H1 (cell line): ENCODE data around the gene ZNF132. TPM values are rescaled to one million over a fixed set of nuclear protein-coding genes. Genes with fewer than 3 reads are reported as not detected.
A peak's percentile ranks its signal among the peaks of the same experiment; 100 is the strongest.

ENCODE experiments used
- CTCF ChIA-PET: fragments of 300-600 bp; sonication (Branson Sonifier 250); formaldehyde crosslinking; loops from one replicate; lab custom pipeline; 2021; ENCODE audit not compliant: partially characterized antibody; lab: Charles Lee
- POLR2A ChIA-PET: fragments of 300-600 bp; sonication (Branson Sonifier 250); formaldehyde crosslinking; loops from one replicate; lab custom pipeline; 2021; ENCODE audit warnings: inconsistent platforms; ENCODE audit not compliant: partially characterized antibody; lab: Charles Lee
- DNase-seq, 2 experiments: peaks; one replicate each; pipeline versions ENCODE4 v3.0.0 to v3.0.0-alpha.2; 2010 to 2022; ENCODE audit warnings: low spot score in 2 of 2, low read depth in 1 of 2, mixed read lengths in 1 of 2
- FAIRE-seq: peaks from 2 replicates; lab custom pipeline; 2011; peaks lifted over from hg19 to GRCh38; lab: Jason Lieb, UNC
- H2AFZ ChIP-seq: 2 replicates; pipeline ENCODE4 v1.8.1; 2012; ENCODE audit warnings: low read length, inconsistent platforms
- H2AK5ac ChIP-seq: 2 replicates; pipeline ENCODE4 v1.6.1; 2013; ENCODE audit warnings: low read depth, low read length
- H2BK120ac ChIP-seq: replicated peaks from 2 replicates; pipeline ENCODE3; 2013; ENCODE audit warnings: low read depth, low read length, inconsistent platforms
- H2BK12ac ChIP-seq: 2 replicates; pipeline ENCODE4 v1.6.1; 2013; ENCODE audit warnings: low read depth, low read length
- H2BK15ac ChIP-seq: 2 replicates; pipeline ENCODE4 v1.6.1; 2013; ENCODE audit warnings: low read length
- H2BK20ac ChIP-seq: 2 replicates; pipeline ENCODE4 v1.6.1; 2013; ENCODE audit warnings: low read length
- H2BK5ac ChIP-seq: 2 replicates; pipeline ENCODE4 v1.6.1; 2013; ENCODE audit warnings: low read depth, low read length
- H3K14ac ChIP-seq: 2 replicates; pipeline ENCODE4 v1.6.1; 2013; ENCODE audit warnings: inconsistent platforms; ENCODE audit not compliant: insufficient read length
- H3K18ac ChIP-seq: 2 replicates; pipeline ENCODE4 v1.6.1; 2013; ENCODE audit warnings: low read length; ENCODE audit errors: extremely low read depth
- H3K23ac ChIP-seq: 2 replicates; pipeline ENCODE4 v1.6.1; 2013; ENCODE audit warnings: inconsistent platforms; ENCODE audit not compliant: insufficient read length
- H3K23me2 ChIP-seq: 2 replicates; pipeline ENCODE4 v1.6.1; 2013; ENCODE audit warnings: low read depth, low read length
- H3K27ac ChIP-seq: 2 replicates; pipeline ENCODE4 v1.6.1; 2011; ENCODE audit warnings: low read depth, low read length, inconsistent platforms
- H3K27me3 ChIP-seq, 4 experiments: replicated peaks in 1 of 4; 1 replicate in 1 of 4; 2 replicates in 3 of 4; pipeline versions ENCODE4 v1.6.1 to v1.8.1; 2011 to 2013; ENCODE audit warnings: low read length in 3 of 4, mild to moderate bottlenecking in 3 of 4, inconsistent platforms in 2 of 4, mixed read lengths in 2 of 4, moderate library complexity in 1 of 4; ENCODE audit not compliant: control insufficient read depth in 3 of 4, insufficient read depth in 3 of 4; ENCODE audit errors: extremely low read depth in 1 of 4
- H3K36me3 ChIP-seq, 4 experiments: 2 replicates each; pipeline versions ENCODE4 v1.6.1 to v1.8.1; 2011 to 2013; ENCODE audit warnings: mild to moderate bottlenecking in 4 of 4, low read length in 3 of 4, moderate library complexity in 2 of 4, control low read depth in 1 of 4, inconsistent platforms in 1 of 4; ENCODE audit not compliant: insufficient read depth in 4 of 4, control insufficient read depth in 2 of 4
- H3K4ac ChIP-seq: replicated peaks from 2 replicates; pipeline ENCODE3; 2013; ENCODE audit warnings: low read length, low read depth, mixed read lengths, inconsistent platforms; ENCODE audit not compliant: insufficient read length
- H3K4me1 ChIP-seq, 4 experiments: replicated peaks in 1 of 4; 1 replicate in 1 of 4; 2 replicates in 3 of 4; pipeline versions ENCODE4 v1.6.1 to v1.8.1; 2011 to 2013; ENCODE audit warnings: low read length in 3 of 4, inconsistent platforms in 2 of 4, mixed read lengths in 1 of 4; ENCODE audit not compliant: insufficient read depth in 4 of 4, control insufficient read depth in 3 of 4
- H3K4me2 ChIP-seq, 2 experiments: 2 replicates each; pipeline versions ENCODE4 v1.6.1 to v1.8.1; 2011 to 2013; ENCODE audit warnings: low read depth in 2 of 2, low read length in 2 of 2, control low read depth in 1 of 2, inconsistent platforms in 1 of 2, mild to moderate bottlenecking in 1 of 2; ENCODE audit not compliant: insufficient read depth in 1 of 2
- H3K4me3 ChIP-seq, 4 experiments: fragments of 200-600, 300-600 bp in 1 of 4; sonication (generic), shearing (Covaris generic), sonication (Bioruptor Twin) in 1 of 4; 2 replicates each; pipeline versions ENCODE4 v1.5.1 to v1.8.1; 2011 to 2016; ENCODE audit warnings: low read length in 4 of 4, low read depth in 3 of 4, control low read depth in 2 of 4, inconsistent platforms in 2 of 4, mild to moderate bottlenecking in 2 of 4, mixed read lengths in 1 of 4, moderate library complexity in 1 of 4; ENCODE audit not compliant: insufficient read depth in 2 of 4; ENCODE audit errors: extremely low read depth in 1 of 4
- H3K56ac ChIP-seq: replicated peaks from 2 replicates; pipeline ENCODE3; 2013; ENCODE audit warnings: low read depth, mild to moderate bottlenecking, mixed read lengths, low read length, inconsistent platforms; ENCODE audit not compliant: insufficient read length
- H3K79me1 ChIP-seq: 2 replicates; pipeline ENCODE4 v1.6.1; 2013; ENCODE audit warnings: low read depth, low read length, control low read depth
- H3K79me2 ChIP-seq, 2 experiments: 2 replicates each; pipeline versions ENCODE4 v1.6.1 to v1.8.1; 2012 to 2013; ENCODE audit warnings: low read length in 2 of 2, mild to moderate bottlenecking in 2 of 2, inconsistent platforms in 1 of 2; ENCODE audit not compliant: insufficient read depth in 2 of 2, control insufficient read depth in 1 of 2
- H3K9ac ChIP-seq, 4 experiments: replicated peaks in 1 of 4; 1 replicate in 1 of 4; 2 replicates in 3 of 4; pipeline versions ENCODE4 v1.6.1 to v1.8.1; 2011 to 2013; ENCODE audit warnings: low read depth in 3 of 4, low read length in 3 of 4, control low read depth in 2 of 4, mild to moderate bottlenecking in 2 of 4, moderate library complexity in 2 of 4, inconsistent platforms in 1 of 4; ENCODE audit errors: extremely low read depth in 1 of 4
- H3K9me3 ChIP-seq, 2 experiments: 2 replicates each; pipeline versions ENCODE4 v1.6.1 to v1.8.1; 2012 to 2013; ENCODE audit warnings: mild to moderate bottlenecking in 2 of 2, moderate library complexity in 2 of 2, control low read depth in 1 of 2, inconsistent platforms in 1 of 2, low read depth in 1 of 2, low read length in 1 of 2, mixed read lengths in 1 of 2; ENCODE audit not compliant: insufficient read depth in 2 of 2
- H4K20me1 ChIP-seq, 2 experiments: replicated peaks in 1 of 2; 2 replicates each; pipeline versions ENCODE3 to v1.8.1; 2011 to 2013; ENCODE audit warnings: inconsistent platforms in 2 of 2, low read length in 2 of 2, mild to moderate bottlenecking in 1 of 2; ENCODE audit not compliant: insufficient read depth in 2 of 2, control insufficient read depth in 1 of 2
- H4K5ac ChIP-seq: 2 replicates; pipeline ENCODE4 v1.6.1; 2013; ENCODE audit warnings: low read length, low read depth, mixed read lengths, inconsistent platforms; ENCODE audit not compliant: insufficient read length
- H4K8ac ChIP-seq: 2 replicates; pipeline ENCODE4 v1.8.0; 2013; ENCODE audit warnings: mild to moderate bottlenecking, moderate library complexity, low read length, inconsistent platforms; ENCODE audit not compliant: insufficient read depth; ENCODE audit errors: extremely low read depth
- H4K91ac ChIP-seq: replicated peaks from 2 replicates; pipeline ENCODE3; 2013; ENCODE audit warnings: low read length, mixed read lengths, inconsistent platforms; ENCODE audit not compliant: insufficient read length
- FOSL1 ChIP-seq: IDR thresholded peaks from 2 replicates; pipeline ENCODE4 v1.6.1; 2011; ENCODE audit warnings: mild to moderate bottlenecking, low read depth, low read length, moderate library complexity; ENCODE audit not compliant: insufficient read depth
- WGBS, 2 experiments: shearing (Covaris generic) in 1 of 2; methylation state at CpG; one replicate each; pipeline versions ENCODE4 v1.1.6 to v1.1.7; 2013 to 2015; ENCODE audit warnings: low lambda C conversion rate in 2 of 2, mixed read lengths in 2 of 2, inconsistent platforms in 1 of 2, low coverage in 1 of 2, missing lambda C conversion rate in 1 of 2; ENCODE audit not compliant: insufficient replicate concordance in 2 of 2, insufficient coverage in 1 of 2, insufficient read length in 1 of 2; ENCODE audit errors: extremely low coverage in 1 of 2, missing lambda C conversion rate in 1 of 2; 5-methylcytosine and 5-hydroxymethylcytosine counted together
- polyA plus RNA-seq, 7 experiments: library from polyadenylated mRNA; depleted of rRNA in 3 of 7; stranded (reverse) in 5 of 7; unstranded in 2 of 7; fragments of >200 nt in 5 of 7; fragments of 200-250 nt in 2 of 7; gene quantifications; 1 replicate in 5 of 7; 2 replicates in 1 of 7; 4 replicates in 1 of 7; pipeline versions ENCODE4 v1.2.1 to v1.2.3, GENCODE V29; 2011 to 2013; ENCODE audit warnings: missing spikeins in 2 of 7, mixed read lengths in 2 of 7
- total RNA-seq: library from RNA; stranded (reverse); fragmentation: NEBNext Ultra II Directional; extraction: Animal tissue kit (Norgen Biotek cat#: 25700); gene quantifications from 2 replicates; pipeline ENCODE4 v1.2.1, GENCODE V29; 2021

ZNF132 gene
- total and polyA plus RNA-seq, 2 of the 8 experiments (the other 6 are each of a cell fraction or from before 2014, with no cell fraction given): 0.89 to 1.9 TPM

GRCh38 chr19:58477871-58478270, 37.9 kb upstream of the ZNF132 start:
- Histone ChIP-seq H3K56ac (no peak overlapping the region), H3K36me3 (peaks cover 0 to 2% (median 0%) of the 10 kb centered on the region in 4 experiments; a peak in 2 of 8 replicates), H3K27me3 (peaks cover 0 to 3% (median 0%) of the 10 kb centered on the region in 4 experiments; a peak in 3 of 7 replicates), H3K79me2 (no peaks in the 10 kb centered on the region), H3K4me3 (no peak overlapping the region), H3K23ac (no peak overlapping the region), H4K20me1 (peaks cover 1 to 4% of the 10 kb centered on the region in 2 experiments), H2AK5ac (no peak overlapping the region), H3K4ac (no peak overlapping the region), H3K9ac (no peak overlapping the region), H3K4me1 (peaks cover 0 to 6% (median 5%) of the 10 kb centered on the region in 4 experiments; a peak in 6 of 7 replicates), H4K8ac (no peak overlapping the region), H3K23me2 (peaks cover 14% of the 10 kb centered on the region), H2BK12ac (0 out of 2 replicates have a peak overlapping the region, but pooled peaks have one; percentile 39), H3K4me2 (no peak overlapping the region), H4K5ac (no peak overlapping the region), H3K14ac (no peak overlapping the region), H4K91ac (no peak overlapping the region), H3K18ac (no peak overlapping the region), H2BK20ac (no peak overlapping the region), H3K9me3 (no peaks in the 10 kb centered on the region), H3K79me1 (no peaks in the 10 kb centered on the region), H2BK120ac (no peak overlapping the region), H2AFZ (no peak overlapping the region), H2BK5ac (no peak overlapping the region; the same call in 1 of the 2 replicates), H2BK15ac (no peak overlapping the region), H3K27ac (no peak overlapping the region)
- 100% methylated on average over 1 of the region's 1 CpG; no CpG with 5 or more reads in 1 of the 2 experiments for WGBS, 2 experiments
- no peak for DNase-seq
- ChIA-PET POLR2A (interaction anchor here (1.0 to 3.0 kb wide), 6 partner anchors 8 to 95 kb away, joined by 3 to 14 read pairs (median 3); partner anchors contain the start of genes MZF1 and ZBTB45), CTCF (interaction anchor here (0.6 to 1.6 kb wide), 3 partner anchors 9 to 60 kb away, joined by 3 to 7 read pairs (median 4); partner anchors contain the start of gene ZBTB45)
- no peak for FAIRE-seq
- TF ChIP-seq FOSL1: no peak
